ENCODE measurements around the gene ARMH3.

- TF ChIP-seq NBN (IDR thresholded peaks at IDR 0.05): no peak
- no peak for TF ChIP-seq SRF (IDR thresholded peaks at IDR 0.05; ENCODE audit: low read depth in 2 of 2, low read length in 2 of 2)
Observed at GRCh38 chr10:102010961-102011360, 45.0 kb downstream of the ARMH3 start.
